HepG2 (cell line): ENCODE results near the gene SOX13. TPM values are rescaled to one million over a fixed set of nuclear protein-coding genes. Genes with fewer than 3 reads are reported as not detected.

ENCODE experiments used
- ATF7-NPFF ChIP-seq: sonication (generic); formaldehyde crosslinking; IDR thresholded peaks from 2 replicates; pipeline ENCODE4 v1.8.1; 2023; ENCODE audit warnings: mild to moderate bottlenecking, low read depth, missing genetic modification reagents, moderate library complexity
- CEBPG ChIP-seq: IDR thresholded peaks from 2 replicates; pipeline ENCODE4 v1.6.1; 2016
- FOXA1 ChIP-seq, 2 experiments: fragments of 450-650 bp in 1 of 2; sonication (generic) in 1 of 2; formaldehyde crosslinking in 1 of 2; IDR thresholded peaks; 2 replicates each; pipeline versions ENCODE4 v1.4.0 to v1.6.1; 2016 to 2020; ENCODE audit warnings: missing genetic modification reagents in 1 of 2
- FOXA3 ChIP-seq: IDR thresholded peaks from 2 replicates; pipeline ENCODE4 v1.6.1; 2016; ENCODE audit warnings: missing genetic modification reagents, missing compliant biosample characterization
- GABPB1 ChIP-seq: IDR thresholded peaks from 2 replicates; pipeline ENCODE4 v1.6.1; 2016; ENCODE audit warnings: mild to moderate bottlenecking, missing genetic modification reagents, moderate library complexity, missing compliant biosample characterization
- HNRNPL ChIP-seq: fragments of 200-400 bp; formaldehyde crosslinking; IDR thresholded peaks from 2 replicates; pipeline ENCODE4 v1.6.1; 2017; ENCODE audit warnings: mild to moderate bottlenecking, low read depth, low read length
- JDP2 ChIP-seq: sonication (generic); formaldehyde crosslinking; IDR thresholded peaks from 2 replicates; pipeline ENCODE4 v1.8.1; 2022; ENCODE audit warnings: missing genetic modification reagents, borderline replicate concordance
- JUND ChIP-seq: sonication (generic); formaldehyde crosslinking; IDR thresholded peaks from 2 replicates; pipeline ENCODE4 v1.8.0; 2022; ENCODE audit warnings: mild to moderate bottlenecking, missing genetic modification reagents
- MXI1 ChIP-seq: IDR thresholded peaks from 3 replicates; pipeline ENCODE4 v1.6.1; 2012; ENCODE audit warnings: low read depth, low read length, inconsistent platforms, borderline replicate concordance
- MYC ChIP-seq: sonication (generic); formaldehyde crosslinking; IDR thresholded peaks from 2 replicates; pipeline ENCODE4 v1.9.0; 2021; ENCODE audit warnings: missing genetic modification reagents, borderline replicate concordance
- PHF21A ChIP-seq: sonication (generic); formaldehyde crosslinking; IDR thresholded peaks from 2 replicates; pipeline ENCODE4 v1.5.0; 2020; ENCODE audit warnings: mild to moderate bottlenecking, missing genetic modification reagents
- POGZ ChIP-seq: sonication (generic); formaldehyde crosslinking; IDR thresholded peaks from 2 replicates; pipeline ENCODE4 v1.4.0; 2020; ENCODE audit warnings: mild to moderate bottlenecking, missing genetic modification reagents
- RBFOX2 ChIP-seq: fragments of 200-400 bp; formaldehyde crosslinking; IDR thresholded peaks from 2 replicates; pipeline ENCODE4 v1.6.1; 2017; ENCODE audit warnings: low read depth, mild to moderate bottlenecking, low read length
- SMC3 ChIP-seq: IDR thresholded peaks from 2 replicates; pipeline ENCODE4 v1.6.1; 2011; ENCODE audit warnings: low read length, improper control_type of control experiment
- SOX13 ChIP-seq, 3 experiments: fragments of 450-650 bp in 1 of 3; sonication (generic) in 1 of 3; formaldehyde crosslinking in 1 of 3; IDR thresholded peaks in 2 of 3; conservative IDR thresholded peaks in 1 of 3; 2 replicates each; pipeline versions ENCODE4 v1.5.0 to v1.6.1; 2016 to 2020; ENCODE audit warnings: antibody characterized with exemption in 1 of 3, mild to moderate bottlenecking in 1 of 3, missing compliant biosample characterization in 1 of 3, missing genetic modification reagents in 1 of 3, moderate library complexity in 1 of 3
- TEAD3 ChIP-seq: optimal IDR thresholded peaks from 2 replicates; pipeline ENCODE3; 2016; ENCODE audit warnings: borderline replicate concordance
- ZBTB38 ChIP-seq: sonication (generic); formaldehyde crosslinking; IDR thresholded peaks from 2 replicates; pipeline ENCODE4 v1.5.1; 2020; ENCODE audit warnings: mild to moderate bottlenecking, missing genetic modification reagents
- ZFX ChIP-seq: sonication (generic); formaldehyde crosslinking; IDR thresholded peaks from 2 replicates; pipeline ENCODE4 v1.4.0; 2020; ENCODE audit warnings: mild to moderate bottlenecking, low read depth, missing genetic modification reagents, moderate library complexity
- ZNF263 ChIP-seq: sonication (generic); formaldehyde crosslinking; IDR thresholded peaks from 2 replicates; pipeline ENCODE4 v1.4.0; 2020; ENCODE audit warnings: missing genetic modification reagents
- ZNF547 ChIP-seq: sonication (generic); formaldehyde crosslinking; IDR thresholded peaks from 2 replicates; pipeline ENCODE4 v1.5.1; 2020; ENCODE audit warnings: mild to moderate bottlenecking, missing genetic modification reagents
- ZNF614 ChIP-seq: IDR thresholded peaks from 2 replicates; pipeline ENCODE4 v1.6.1; 2018; ENCODE audit warnings: missing biosample characterization, missing genetic modification reagents, inconsistent platforms, borderline replicate concordance
- polyA plus RNA-seq, 8 experiments: library from polyadenylated mRNA; depleted of rRNA in 3 of 8; stranded (reverse) in 7 of 8; unstranded in 1 of 8; fragments of >200 nt; fragmentation: Illumina TruSeq in 4 of 8; extraction: Trizol in 4 of 8; gene quantifications; 2 replicates each; pipeline versions ENCODE4 v1.2.1 to v1.2.3, GENCODE V29; 2011 to 2016; ENCODE audit warnings: low read depth in 4 of 8, missing spikeins in 1 of 8, mixed read lengths in 1 of 8; ENCODE audit not compliant: insufficient read depth in 1 of 8
- total RNA-seq, 5 experiments: library from RNA; depleted of rRNA; stranded (reverse); fragments of >200 nt; fragmentation: Illumina TruSeq; extraction: Trizol; gene quantifications; 2 replicates each; pipeline ENCODE4 v1.2.3, GENCODE V29; 2016; ENCODE audit warnings: low read depth in 1 of 5
- TF ChIP-seq, protein P1 (sequence below): sonication (generic); formaldehyde crosslinking; IDR thresholded peaks from 2 replicates; pipeline ENCODE4 v1.4.0; 2020; ENCODE audit warnings: missing genetic modification reagents
- TF ChIP-seq, protein P2 (sequence below), 2 experiments: sonication (generic) in 1 of 2; formaldehyde crosslinking in 1 of 2; IDR thresholded peaks; 2 replicates each; pipeline versions ENCODE4 v1.4.0 to v1.6.1; 2018 to 2020; ENCODE audit warnings: missing genetic modification reagents in 2 of 2, borderline replicate concordance in 1 of 2, low read depth in 1 of 2, mild to moderate bottlenecking in 1 of 2, missing biosample characterization in 1 of 2
- TF ChIP-seq, protein P3 (sequence below): sonication (generic); formaldehyde crosslinking; IDR thresholded peaks from 2 replicates; pipeline ENCODE4 v1.4.0; 2020; ENCODE audit warnings: missing genetic modification reagents

Gene SOX13
- total and polyA plus RNA-seq, 2 of the 13 experiments (the other 11 are each of a cell fraction or from before 2014, with no cell fraction given) = 13.3 to 15.8 TPM

GRCh38 chr1:204093421-204093717 is 20.5 kb downstream of the SOX13 start (continued):
- TF ChIP-seq POGZ (CRISPR knock-in tag) = 0 out of 2 replicates have a peak, but pooled peaks have one; percentile 45
- no peak for TF ChIP-seq FOXA1 (IDR thresholded peaks at IDR 0.05)
- TF ChIP-seq FOXA1 (CRISPR knock-in tag; IDR thresholded peaks at IDR 0.05) = peak; percentile 26; the same call in 1 of the 2 replicates
- peak; percentile 89 for TF ChIP-seq GABPB1 (CRISPR knock-in tag)
- peak; percentile 97 for TF ChIP-seq HNRNPL
- peak; percentile 45 for TF ChIP-seq TEAD3
- TF ChIP-seq ZNF547 (CRISPR knock-in tag) = no peak
- peak; percentile 42 for TF ChIP-seq ZFX (CRISPR knock-in tag)
- TF ChIP-seq SMC3 = no peak
- TF ChIP-seq CEBPG (CRISPR knock-in tag) = no peak
- TF ChIP-seq JDP2 (CRISPR knock-in tag) = no peak
- TF ChIP-seq JUND = no peak
- no peak for TF ChIP-seq ZNF614 (CRISPR knock-in tag)
- TF ChIP-seq, protein P1, sequence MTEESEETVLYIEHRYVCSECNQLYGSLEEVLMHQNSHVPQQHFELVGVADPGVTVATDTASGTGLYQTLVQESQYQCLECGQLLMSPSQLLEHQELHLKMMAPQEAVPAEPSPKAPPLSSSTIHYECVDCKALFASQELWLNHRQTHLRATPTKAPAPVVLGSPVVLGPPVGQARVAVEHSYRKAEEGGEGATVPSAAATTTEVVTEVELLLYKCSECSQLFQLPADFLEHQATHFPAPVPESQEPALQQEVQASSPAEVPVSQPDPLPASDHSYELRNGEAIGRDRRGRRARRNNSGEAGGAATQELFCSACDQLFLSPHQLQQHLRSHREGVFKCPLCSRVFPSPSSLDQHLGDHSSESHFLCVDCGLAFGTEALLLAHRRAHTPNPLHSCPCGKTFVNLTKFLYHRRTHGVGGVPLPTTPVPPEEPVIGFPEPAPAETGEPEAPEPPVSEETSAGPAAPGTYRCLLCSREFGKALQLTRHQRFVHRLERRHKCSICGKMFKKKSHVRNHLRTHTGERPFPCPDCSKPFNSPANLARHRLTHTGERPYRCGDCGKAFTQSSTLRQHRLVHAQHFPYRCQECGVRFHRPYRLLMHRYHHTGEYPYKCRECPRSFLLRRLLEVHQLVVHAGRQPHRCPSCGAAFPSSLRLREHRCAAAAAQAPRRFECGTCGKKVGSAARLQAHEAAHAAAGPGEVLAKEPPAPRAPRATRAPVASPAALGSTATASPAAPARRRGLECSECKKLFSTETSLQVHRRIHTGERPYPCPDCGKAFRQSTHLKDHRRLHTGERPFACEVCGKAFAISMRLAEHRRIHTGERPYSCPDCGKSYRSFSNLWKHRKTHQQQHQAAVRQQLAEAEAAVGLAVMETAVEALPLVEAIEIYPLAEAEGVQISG (CRISPR knock-in tag) = peak; percentile 61
- peak; percentile 77 for TF ChIP-seq PHF21A
- TF ChIP-seq SOX13 (IDR thresholded peaks at IDR 0.05) = no peak
- TF ChIP-seq SOX13 (CRISPR knock-in tag; conservative IDR thresholded peaks at IDR 0.05 in 1 of 2, IDR thresholded peaks at IDR 0.05 in 1 of 2) = peak in 1 of 2 experiments; percentile 66; a peak in 2 of 4 replicates
- TF ChIP-seq ZNF263 (CRISPR knock-in tag) = 0 out of 2 replicates have a peak, but pooled peaks have one; percentile 31
- peak; percentile 74 for TF ChIP-seq MYC (CRISPR knock-in tag)
- TF ChIP-seq ATF7-NPFF = 0 out of 2 replicates have a peak, but pooled peaks have one; percentile 24
- peak; percentile 63; the same call in 1 of the 2 replicates for TF ChIP-seq ZBTB38
- TF ChIP-seq MXI1 = peak; percentile 54; the same call in 1 of the 3 replicates
- peak; percentile 65 for TF ChIP-seq FOXA3 (CRISPR knock-in tag)
- no peak for TF ChIP-seq RBFOX2
- TF ChIP-seq, protein P2, sequence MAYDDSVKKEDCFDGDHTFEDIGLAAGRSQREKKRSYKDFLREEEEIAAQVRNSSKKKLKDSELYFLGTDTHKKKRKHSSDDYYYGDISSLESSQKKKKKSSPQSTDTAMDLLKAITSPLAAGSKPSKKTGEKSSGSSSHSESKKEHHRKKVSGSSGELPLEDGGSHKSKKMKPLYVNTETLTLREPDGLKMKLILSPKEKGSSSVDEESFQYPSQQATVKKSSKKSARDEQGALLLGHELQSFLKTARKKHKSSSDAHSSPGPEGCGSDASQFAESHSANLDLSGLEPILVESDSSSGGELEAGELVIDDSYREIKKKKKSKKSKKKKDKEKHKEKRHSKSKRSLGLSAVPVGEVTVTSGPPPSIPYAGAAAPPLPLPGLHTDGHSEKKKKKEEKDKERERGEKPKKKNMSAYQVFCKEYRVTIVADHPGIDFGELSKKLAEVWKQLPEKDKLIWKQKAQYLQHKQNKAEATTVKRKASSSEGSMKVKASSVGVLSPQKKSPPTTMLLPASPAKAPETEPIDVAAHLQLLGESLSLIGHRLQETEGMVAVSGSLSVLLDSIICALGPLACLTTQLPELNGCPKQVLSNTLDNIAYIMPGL (CRISPR knock-in tag; IDR thresholded peaks at IDR 0.05; ENCODE audit: borderline replicate concordance in 1 of 2, low read depth in 1 of 2) = 0 out of 4 replicates have a peak, but pooled peaks of 1 of the 2 experiments have one; percentile 18
- TF ChIP-seq, protein P3, sequence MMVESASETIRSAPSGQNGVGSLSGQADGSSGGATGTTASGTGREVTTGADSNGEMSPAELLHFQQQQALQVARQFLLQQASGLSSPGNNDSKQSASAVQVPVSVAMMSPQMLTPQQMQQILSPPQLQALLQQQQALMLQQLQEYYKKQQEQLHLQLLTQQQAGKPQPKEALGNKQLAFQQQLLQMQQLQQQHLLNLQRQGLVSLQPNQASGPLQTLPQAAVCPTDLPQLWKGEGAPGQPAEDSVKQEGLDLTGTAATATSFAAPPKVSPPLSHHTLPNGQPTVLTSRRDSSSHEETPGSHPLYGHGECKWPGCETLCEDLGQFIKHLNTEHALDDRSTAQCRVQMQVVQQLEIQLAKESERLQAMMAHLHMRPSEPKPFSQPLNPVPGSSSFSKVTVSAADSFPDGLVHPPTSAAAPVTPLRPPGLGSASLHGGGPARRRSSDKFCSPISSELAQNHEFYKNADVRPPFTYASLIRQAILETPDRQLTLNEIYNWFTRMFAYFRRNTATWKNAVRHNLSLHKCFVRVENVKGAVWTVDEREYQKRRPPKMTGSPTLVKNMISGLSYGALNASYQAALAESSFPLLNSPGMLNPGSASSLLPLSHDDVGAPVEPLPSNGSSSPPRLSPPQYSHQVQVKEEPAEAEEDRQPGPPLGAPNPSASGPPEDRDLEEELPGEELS (CRISPR knock-in tag) = peak; percentile 58
